NT2/D1 (cell line): ENCODE data around the gene TMEM86A.

Experiments
- DNase-seq: peaks from one replicate; pipeline ENCODE4 v3.0.0-alpha.2; 2011; ENCODE audit warnings: low read depth, low spot score
- H3K27me3 ChIP-seq: 2 replicates; pipeline ENCODE4 v1.6.0; 2011; ENCODE audit warnings: mild to moderate bottlenecking; ENCODE audit not compliant: insufficient read length, insufficient read depth
- H3K36me3 ChIP-seq: 2 replicates; pipeline ENCODE4 v1.6.1; 2011; ENCODE audit warnings: mild to moderate bottlenecking, low read length, mixed read lengths; ENCODE audit not compliant: insufficient read depth, insufficient read length
- H3K4me1 ChIP-seq: 2 replicates; pipeline ENCODE4 v1.5.1; 2011; ENCODE audit not compliant: insufficient read depth, insufficient read length
- H3K4me3 ChIP-seq: 2 replicates; pipeline ENCODE4 v1.5.1; 2011; ENCODE audit warnings: low read depth; ENCODE audit not compliant: insufficient read length
- H3K9ac ChIP-seq: 2 replicates; pipeline ENCODE4 v1.6.0; 2011; ENCODE audit warnings: low read depth; ENCODE audit not compliant: insufficient read length
- H3K9me3 ChIP-seq: 2 replicates; pipeline ENCODE4 v1.5.1; 2011; ENCODE audit warnings: mild to moderate bottlenecking, low read length; ENCODE audit not compliant: insufficient read depth
- SUZ12 ChIP-seq: IDR thresholded peaks from 2 replicates; pipeline ENCODE4 v1.6.1; 2011; ENCODE audit not compliant: insufficient read length, insufficient read depth; ENCODE audit errors: extremely low read depth
- YY1 ChIP-seq: IDR thresholded peaks from 2 replicates; pipeline ENCODE4 v1.6.1; 2011; ENCODE audit not compliant: insufficient read length, insufficient read depth
- ZNF274 ChIP-seq: IDR thresholded peaks from 2 replicates; pipeline ENCODE4 v1.6.1; 2011; ENCODE audit warnings: mild to moderate bottlenecking, low read depth, low read length

Gene TMEM86A

GRCh38 chr11:18703001-18703763 is 4.6 kb downstream of the TMEM86A start:
- DNase-seq = no peak
- H3K4me3 ChIP-seq = no peak overlapping the region
- H3K4me1 ChIP-seq = no peaks in the 10 kb centered on the region
- H3K9ac ChIP-seq = no peak overlapping the region
- no peaks in the 10 kb centered on the region for H3K9me3 ChIP-seq
- H3K27me3 ChIP-seq = peaks cover 12% of the 10 kb centered on the region
- TF ChIP-seq SUZ12 = no peak
- TF ChIP-seq ZNF274 = no peak
- TF ChIP-seq YY1 = no peak
- no peaks in the 10 kb centered on the region for H3K36me3 ChIP-seq

GRCh38 chr11:18704045-18704645 is 5.6 kb downstream of the TMEM86A start:
- Histone ChIP-seq H3K36me3 (no peaks in the 10 kb centered on the region), H3K4me3 (no peak overlapping the region), H3K9ac (no peak overlapping the region), H3K27me3 (peaks cover 12% of the 10 kb centered on the region), H3K9me3 (no peaks in the 10 kb centered on the region), H3K4me1 (no peaks in the 10 kb centered on the region)
- TF ChIP-seq SUZ12 (no peak), ZNF274 (no peak), YY1 (no peak)
- DNase-seq = no peak

GRCh38 chr11:18704698-18705097 is 6.1 kb downstream of the TMEM86A start:
- no peaks in the 10 kb centered on the region for H3K9me3 ChIP-seq
- no peak overlapping the region for H3K4me3 ChIP-seq
- peaks cover 9% of the 10 kb centered on the region for H3K27me3 ChIP-seq
- TF ChIP-seq SUZ12 = no peak
- no peak for TF ChIP-seq YY1
- no peak for TF ChIP-seq ZNF274
- DNase-seq = no peak
- H3K9ac ChIP-seq = no peak overlapping the region
- no peaks in the 10 kb centered on the region for H3K4me1 ChIP-seq
- H3K36me3 ChIP-seq = no peaks in the 10 kb centered on the region

- no peak for DNase-seq
- no peak for TF ChIP-seq YY1
- TF ChIP-seq SUZ12 = no peak
- H3K4me1 ChIP-seq = no peaks in the 10 kb centered on the region
- no peaks in the 10 kb centered on the region for H3K9me3 ChIP-seq
- no peaks in the 10 kb centered on the region for H3K27me3 ChIP-seq
- H3K9ac ChIP-seq = no peak overlapping the region
- no peaks in the 10 kb centered on the region for H3K36me3 ChIP-seq
- no peak overlapping the region for H3K4me3 ChIP-seq
Observed at GRCh38 chr11:18705651-18706281, 7.2 kb downstream of the TMEM86A start.

- no peak for DNase-seq
- H3K4me3 ChIP-seq = no peak overlapping the region
- no peaks in the 10 kb centered on the region for H3K9me3 ChIP-seq
- TF ChIP-seq YY1 (no peak), SUZ12 (no peak), ZNF274 (no peak)
- no peaks in the 10 kb centered on the region for H3K4me1 ChIP-seq
- H3K9ac ChIP-seq = no peak overlapping the region
- H3K27me3 ChIP-seq = no peaks in the 10 kb centered on the region
- H3K36me3 ChIP-seq = no peaks in the 10 kb centered on the region
Observed at GRCh38 chr11:18706330-18707243, 8.0 kb downstream of the TMEM86A start.

GRCh38 chr11:18707811-18708340 is 9.3 kb downstream of the TMEM86A start:
- H3K27me3 ChIP-seq = no peaks in the 10 kb centered on the region
- DNase-seq = no peak
- TF ChIP-seq SUZ12 (no peak), YY1 (no peak), ZNF274 (no peak)

GRCh38 chr11:18709414-18709813 is 10.8 kb downstream of the TMEM86A start:
- H3K4me1 ChIP-seq = no peaks in the 10 kb centered on the region
- no peak overlapping the region for H3K9ac ChIP-seq
- no peaks in the 10 kb centered on the region for H3K9me3 ChIP-seq
- H3K36me3 ChIP-seq = no peaks in the 10 kb centered on the region
- TF ChIP-seq YY1 = no peak
- TF ChIP-seq ZNF274 = no peak
- no peak for TF ChIP-seq SUZ12
- no peaks in the 10 kb centered on the region for H3K27me3 ChIP-seq
- DNase-seq = no peak
- no peak overlapping the region for H3K4me3 ChIP-seq

More at GRCh38 chr11:18707811-18708340, 9.3 kb downstream of the TMEM86A start:
- no peak overlapping the region for H3K9ac ChIP-seq
- no peak overlapping the region for H3K4me3 ChIP-seq
- H3K4me1 ChIP-seq = no peaks in the 10 kb centered on the region
- no peaks in the 10 kb centered on the region for H3K9me3 ChIP-seq
- no peaks in the 10 kb centered on the region for H3K36me3 ChIP-seq
